ENCODE measurements around the gene AMMECR1. TPM values are rescaled to one million over a fixed set of nuclear protein-coding genes. Genes with fewer than 3 reads are reported as not detected.

The AMMECR1 gene
- total RNA-seq, 3 donors from 2014 or later (not counting 1 experiment from before 2014, with no cell fraction given) = 10.0 to 16.7 (median 11.5) TPM

DNA sequence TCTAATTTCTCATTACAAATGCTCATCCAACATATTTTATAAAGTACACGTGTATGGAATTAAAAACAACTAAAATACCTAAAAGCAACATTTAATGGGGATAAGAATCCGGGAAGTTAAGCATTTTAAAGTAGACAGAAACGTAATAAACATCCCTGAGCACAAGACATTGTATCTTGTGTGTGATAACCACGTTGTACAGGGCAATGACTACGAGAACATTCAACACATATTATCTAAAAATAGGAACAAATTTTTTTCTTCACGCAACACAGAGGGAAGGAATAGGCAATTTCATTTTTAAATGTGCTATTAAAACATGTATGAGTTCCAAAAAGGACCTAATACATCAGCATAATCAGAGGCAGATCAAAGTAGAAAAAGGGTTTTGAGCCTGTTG lies 49.5 kb downstream of the AMMECR1 start:
- H3K4me1 Mint-ChIP-seq = peaks cover 14 to 17% of the 10 kb centered on the region in 2 donors
- no peaks in the 10 kb centered on the region for H3K9me3 ChIP-seq (ENCODE audit: control insufficient read depth, insufficient read depth, low read length)
- peak overlapping the region; percentile 59 for H3K4me3 Mint-ChIP-seq
- H3K4me3 ChIP-seq (ENCODE audit: low read length) = no peak overlapping the region
- WGBS (ENCODE audit: insufficient coverage) = no CpG with 5 or more reads among the region's 6 CpGs
- peak overlapping the region; percentile 86 to 87 for H3K27ac Mint-ChIP-seq
- intact Hi-C loops (cut with micrococcal nuclease) = loop anchor here (10.0 kb wide), 1 partner anchor 64 kb away; no protein-coding TSS in a partner anchor
- H3K36me3 ChIP-seq (ENCODE audit: control insufficient read depth, insufficient read depth, low read length) = no peaks in the 10 kb centered on the region
- DNase-seq (no peak), ATAC-seq (no peak)
- H3K27ac ChIP-seq (ENCODE audit: low read length) = no peak overlapping the region
- H3K27me3 Mint-ChIP-seq (ENCODE audit: low read depth in 2 of 2) = no peaks in the 10 kb centered on the region
- no peaks in the 10 kb centered on the region for H3K4me1 ChIP-seq (ENCODE audit: control insufficient read depth, insufficient read depth, low read length)
- H3K36me3 Mint-ChIP-seq = no peaks in the 10 kb centered on the region
- no peaks in the 10 kb centered on the region for H3K27me3 ChIP-seq (ENCODE audit: control insufficient read depth, insufficient read depth, low read length)
- TF ChIP-seq, protein P1, sequence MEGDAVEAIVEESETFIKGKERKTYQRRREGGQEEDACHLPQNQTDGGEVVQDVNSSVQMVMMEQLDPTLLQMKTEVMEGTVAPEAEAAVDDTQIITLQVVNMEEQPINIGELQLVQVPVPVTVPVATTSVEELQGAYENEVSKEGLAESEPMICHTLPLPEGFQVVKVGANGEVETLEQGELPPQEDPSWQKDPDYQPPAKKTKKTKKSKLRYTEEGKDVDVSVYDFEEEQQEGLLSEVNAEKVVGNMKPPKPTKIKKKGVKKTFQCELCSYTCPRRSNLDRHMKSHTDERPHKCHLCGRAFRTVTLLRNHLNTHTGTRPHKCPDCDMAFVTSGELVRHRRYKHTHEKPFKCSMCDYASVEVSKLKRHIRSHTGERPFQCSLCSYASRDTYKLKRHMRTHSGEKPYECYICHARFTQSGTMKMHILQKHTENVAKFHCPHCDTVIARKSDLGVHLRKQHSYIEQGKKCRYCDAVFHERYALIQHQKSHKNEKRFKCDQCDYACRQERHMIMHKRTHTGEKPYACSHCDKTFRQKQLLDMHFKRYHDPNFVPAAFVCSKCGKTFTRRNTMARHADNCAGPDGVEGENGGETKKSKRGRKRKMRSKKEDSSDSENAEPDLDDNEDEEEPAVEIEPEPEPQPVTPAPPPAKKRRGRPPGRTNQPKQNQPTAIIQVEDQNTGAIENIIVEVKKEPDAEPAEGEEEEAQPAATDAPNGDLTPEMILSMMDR (IDR thresholded peaks at IDR 0.05) = no peak
- H3K9me3 Mint-ChIP-seq = no peaks in the 10 kb centered on the region

DNA sequence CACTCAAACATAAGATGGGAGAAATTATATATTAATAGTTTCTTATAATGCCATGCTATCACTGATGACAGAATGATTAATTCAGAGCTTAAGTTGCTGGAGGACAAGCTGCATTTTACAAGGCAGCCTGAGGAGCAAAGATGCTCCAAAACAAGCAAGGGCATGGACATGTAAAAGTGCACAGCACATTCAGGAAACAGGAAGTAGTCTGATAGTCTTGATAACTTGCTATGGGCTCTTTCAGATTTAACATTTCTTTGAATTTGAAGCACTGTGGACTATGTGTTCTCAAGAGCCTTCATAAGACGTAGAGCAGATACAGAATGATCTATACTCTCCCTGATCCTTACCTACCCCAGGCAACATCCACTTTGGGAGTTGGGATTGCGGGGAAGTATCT lies 50.0 kb downstream of the AMMECR1 start:
- H3K27ac Mint-ChIP-seq = peak overlapping the region; percentile 86 to 87
- H3K27me3 Mint-ChIP-seq (ENCODE audit: low read depth in 2 of 2) = no peaks in the 10 kb centered on the region
- H3K36me3 Mint-ChIP-seq = no peaks in the 10 kb centered on the region
- Histone ChIP-seq H3K36me3 (ENCODE audit: control insufficient read depth, insufficient read depth, low read length) (no peaks in the 10 kb centered on the region), H3K27ac (ENCODE audit: low read length) (no peak overlapping the region), H3K9me3 (ENCODE audit: control insufficient read depth, insufficient read depth, low read length) (no peaks in the 10 kb centered on the region), H3K4me1 (ENCODE audit: control insufficient read depth, insufficient read depth, low read length) (no peaks in the 10 kb centered on the region), H3K27me3 (ENCODE audit: control insufficient read depth, insufficient read depth, low read length) (no peaks in the 10 kb centered on the region), H3K4me3 (ENCODE audit: low read length) (no peak overlapping the region)
- ATAC-seq = peak in 1 of 3 donors; percentile 48
- no peaks in the 10 kb centered on the region for H3K9me3 Mint-ChIP-seq
- no CpG with 5 or more reads among the region's 2 CpGs for WGBS (ENCODE audit: insufficient coverage)
- TF ChIP-seq, protein P1 (IDR thresholded peaks at IDR 0.05) = no peak
- H3K4me1 Mint-ChIP-seq = peaks cover 12 to 13% of the 10 kb centered on the region in 2 donors
- peak overlapping the region; percentile 59 for H3K4me3 Mint-ChIP-seq
- DNase-seq = peak in 1 of 2 donors; percentile 14
- intact Hi-C loops (cut with micrococcal nuclease) = loop anchor here (10.0 kb wide), 1 partner anchor 63 kb away; no protein-coding TSS in a partner anchor

DNA sequence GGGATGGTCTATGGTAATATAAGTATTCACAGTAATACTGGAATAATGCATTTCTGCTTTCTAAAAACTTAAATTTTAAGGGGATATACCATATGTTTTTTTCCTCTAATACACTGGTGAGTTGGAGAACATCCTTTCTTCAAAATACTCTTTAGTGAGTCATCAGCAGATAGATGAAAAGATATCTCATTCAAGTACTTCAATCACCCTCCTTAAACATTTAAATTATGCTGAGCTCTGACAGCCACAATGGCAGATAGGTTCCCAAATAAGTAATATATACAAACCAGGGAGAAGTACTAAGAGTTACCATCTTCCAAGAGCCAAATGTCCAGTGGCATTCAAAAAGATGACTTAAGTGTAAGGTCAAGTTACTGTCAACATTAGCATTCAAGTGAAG lies 52.2 kb downstream of the AMMECR1 start:
- ATAC-seq (no peak), DNase-seq (no peak)
- Mint-ChIP-seq H3K9me3 (no peaks in the 10 kb centered on the region), H3K4me3 (no peak overlapping the region), H3K4me1 (peaks cover 8 to 13% of the 10 kb centered on the region in 2 donors), H3K36me3 (no peaks in the 10 kb centered on the region), H3K27me3 (ENCODE audit: low read depth in 2 of 2) (no peaks in the 10 kb centered on the region), H3K27ac (no peak overlapping the region)
- no peaks in the 10 kb centered on the region for H3K27me3 ChIP-seq (ENCODE audit: control insufficient read depth, insufficient read depth, low read length)
- no peaks in the 10 kb centered on the region for H3K4me1 ChIP-seq (ENCODE audit: control insufficient read depth, insufficient read depth, low read length)
- H3K4me3 ChIP-seq (ENCODE audit: low read length) = no peak overlapping the region
- H3K36me3 ChIP-seq (ENCODE audit: control insufficient read depth, insufficient read depth, low read length) = no peaks in the 10 kb centered on the region
- intact Hi-C loops (cut with micrococcal nuclease) = loop anchor here (10.0 kb wide), 1 partner anchor 61 kb away; no protein-coding TSS in a partner anchor
- no peaks in the 10 kb centered on the region for H3K9me3 ChIP-seq (ENCODE audit: control insufficient read depth, insufficient read depth, low read length)
- TF ChIP-seq, protein P1 (IDR thresholded peaks at IDR 0.05) = no peak
- no peak overlapping the region for H3K27ac ChIP-seq (ENCODE audit: low read length)

DNA sequence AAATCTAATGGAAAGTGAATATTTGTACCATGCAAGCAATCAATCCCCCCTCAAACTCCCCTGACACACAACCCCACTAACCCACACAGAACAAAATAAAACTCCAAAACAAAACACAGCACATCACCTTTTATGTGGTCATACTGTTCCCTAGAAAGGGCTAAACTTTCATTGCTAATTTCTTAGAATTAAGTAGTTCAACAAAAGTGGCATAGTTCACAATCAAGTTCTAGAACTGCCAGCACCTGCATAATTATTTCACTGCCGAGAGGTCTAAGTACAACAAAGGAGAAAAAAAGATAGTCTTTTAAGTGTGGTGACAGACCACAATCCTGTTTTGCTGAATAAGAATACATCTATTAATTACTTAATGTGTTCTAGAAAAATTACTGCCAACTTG lies 58.8 kb downstream of the AMMECR1 start:
- Histone ChIP-seq H3K27ac (ENCODE audit: low read length) (no peak overlapping the region), H3K27me3 (ENCODE audit: control insufficient read depth, insufficient read depth, low read length) (no peaks in the 10 kb centered on the region), H3K36me3 (ENCODE audit: control insufficient read depth, insufficient read depth, low read length) (no peaks in the 10 kb centered on the region), H3K4me3 (ENCODE audit: low read length) (no peak overlapping the region), H3K9me3 (ENCODE audit: control insufficient read depth, insufficient read depth, low read length) (no peaks in the 10 kb centered on the region), H3K4me1 (ENCODE audit: control insufficient read depth, insufficient read depth, low read length) (no peaks in the 10 kb centered on the region)
- no peak for ATAC-seq
- DNase-seq = no peak
- no peaks in the 10 kb centered on the region for H3K36me3 Mint-ChIP-seq
- TF ChIP-seq, protein P1 (IDR thresholded peaks at IDR 0.05) = no peak
- no peaks in the 10 kb centered on the region for H3K9me3 Mint-ChIP-seq
- peaks cover 6 to 8% of the 10 kb centered on the region in 2 donors for H3K4me1 Mint-ChIP-seq
- H3K4me3 Mint-ChIP-seq = no peak overlapping the region
- H3K27me3 Mint-ChIP-seq (ENCODE audit: low read depth in 2 of 2) = peaks cover 0 to 2% of the 10 kb centered on the region in 2 donors
- WGBS (ENCODE audit: insufficient coverage) = no CpG with 5 or more reads among the region's 1 CpG
- intact Hi-C loops (cut with micrococcal nuclease) = no loop called here
- no peak overlapping the region for H3K27ac Mint-ChIP-seq

Measured in natural killer cell (primary cell).